DMS53 treated with DMSO at 0.1 percent for 48 hours (cell line): ENCODE data around the gene ZSCAN10.
"Not testable (repeated sequence)": the region's sequence is repeated elsewhere in the genome, so short reads cannot be mapped to it uniquely, and the experiment has no call there.

Source experiments
- DNase-seq: peaks from one replicate; lab custom pipeline; 2025; ENCODE audit not compliant: unreplicated experiment; lab: John Stamatoyannopoulos, UW

The ZSCAN10 gene

DNA sequence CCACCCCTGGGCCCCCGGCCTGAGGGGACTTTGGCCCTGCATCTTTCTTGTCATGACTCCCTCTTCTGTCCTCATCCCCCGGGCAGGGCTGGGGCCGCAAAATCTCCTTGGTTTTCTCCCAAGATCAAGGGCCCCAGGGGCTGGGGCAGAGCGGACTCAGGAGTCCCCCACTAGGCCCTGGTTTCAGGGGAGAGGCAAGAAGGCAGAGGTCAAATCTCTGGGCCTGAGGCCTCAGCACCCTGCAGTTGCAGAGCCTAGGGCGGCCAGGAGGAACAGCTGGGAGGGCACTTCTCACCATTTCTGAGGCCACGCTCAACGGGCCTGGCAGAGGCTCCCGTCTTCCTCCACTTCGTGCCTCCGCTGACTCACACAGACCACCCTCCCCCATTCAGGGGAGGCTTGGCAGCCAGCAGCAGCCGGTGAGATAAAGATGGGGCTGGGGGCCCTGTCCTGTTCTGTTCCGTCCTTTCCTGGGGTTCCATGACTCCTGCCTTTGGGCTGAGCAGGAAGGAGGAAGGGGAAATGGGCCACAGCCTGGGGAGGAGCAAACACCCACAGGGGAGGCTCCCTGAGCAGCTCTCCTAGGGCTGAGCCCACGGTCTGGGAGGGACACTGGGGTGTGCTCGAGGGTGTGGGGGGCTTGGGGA lies 12.4 kb downstream of the ZSCAN10 start:
- DNase-seq: no peak

DNA sequence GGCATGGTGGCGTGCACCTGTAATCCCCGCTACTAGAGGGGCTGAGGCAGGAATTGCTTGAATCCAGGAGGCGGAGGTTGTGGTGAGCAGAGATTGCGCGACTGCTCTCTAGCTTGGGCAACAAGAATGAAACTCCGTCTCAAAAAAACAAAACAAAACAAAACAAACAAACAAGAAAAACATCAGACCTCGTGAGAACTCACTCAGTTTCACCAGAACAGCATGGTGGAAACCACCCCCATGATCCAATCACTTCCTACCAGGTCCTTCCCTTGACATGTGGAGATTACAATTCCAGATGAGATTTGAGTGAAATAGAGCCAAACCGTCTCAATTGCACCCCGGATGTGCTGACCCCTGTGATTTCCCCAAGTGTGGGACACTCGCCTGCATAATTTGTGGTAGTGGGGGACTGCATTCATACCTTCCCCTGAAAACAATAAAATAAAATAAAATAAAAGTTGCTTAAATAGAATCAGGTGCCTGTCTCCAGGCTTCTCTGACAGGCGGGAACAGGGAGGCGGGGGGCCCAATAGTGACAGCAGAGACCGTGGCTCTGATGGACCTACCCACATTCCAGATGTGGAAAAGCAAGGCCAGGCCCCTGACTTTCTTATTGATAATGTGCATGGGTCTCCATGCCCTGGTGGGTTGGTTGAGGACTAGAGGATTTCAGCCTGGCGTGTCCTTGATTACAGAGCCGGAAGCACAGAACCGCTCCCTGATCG lies 13.1 kb downstream of the ZSCAN10 start:
- DNase-seq: no peak

DNA sequence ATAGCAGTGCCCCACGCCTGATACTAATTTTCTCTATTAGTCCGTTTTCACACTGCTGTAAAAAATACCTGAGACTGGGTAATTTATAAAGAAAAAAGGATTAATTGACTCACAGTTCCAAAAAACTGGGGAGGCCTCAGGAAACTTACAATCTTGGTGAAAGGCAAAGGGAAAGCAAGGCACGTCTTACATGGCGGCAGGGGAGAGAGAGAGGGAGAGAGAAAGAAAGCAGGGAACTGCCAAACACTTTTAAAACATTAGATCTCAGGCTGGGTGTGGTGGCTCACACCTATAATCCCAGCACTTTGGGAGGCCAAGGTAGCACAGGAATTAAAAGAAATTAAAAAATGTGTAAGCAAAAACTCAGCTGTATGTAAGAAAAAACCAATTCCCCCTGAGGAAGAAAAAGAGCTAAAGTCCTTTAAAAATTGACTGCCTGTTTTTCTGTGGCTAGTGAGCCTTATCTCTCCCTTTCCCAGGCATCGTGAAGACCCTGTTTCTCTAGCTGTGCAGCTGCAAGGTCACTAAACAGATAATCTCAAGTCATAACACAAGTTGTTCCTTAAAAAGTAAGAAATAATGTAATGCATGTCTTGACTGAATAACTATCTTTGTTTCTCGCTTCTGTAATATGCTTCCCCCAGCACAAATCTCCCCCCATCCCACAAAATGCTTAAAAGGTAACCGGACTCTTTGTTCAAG lies 14.0 kb downstream of the ZSCAN10 start:
- no peak for DNase-seq

DNA sequence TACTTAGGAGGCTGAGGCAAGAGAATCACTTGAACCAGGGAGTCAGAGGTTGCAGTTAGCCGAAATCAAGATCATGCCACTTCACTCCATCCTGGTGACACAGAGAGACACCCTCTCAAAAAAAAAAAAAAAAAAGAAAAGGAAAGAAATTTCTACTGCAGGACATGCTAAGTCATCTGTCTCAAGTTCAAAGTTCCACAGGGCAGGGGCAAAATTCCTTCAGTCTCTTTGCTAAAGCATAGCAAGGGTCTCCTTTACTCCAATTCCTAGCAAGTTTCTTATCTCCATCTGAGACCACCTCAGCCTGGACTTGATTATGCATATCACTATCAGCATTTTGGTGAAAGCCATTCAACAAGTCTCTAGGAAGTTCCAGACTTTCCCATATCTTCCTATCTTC lies 14.6 kb downstream of the ZSCAN10 start:
- no peak for DNase-seq

DNA sequence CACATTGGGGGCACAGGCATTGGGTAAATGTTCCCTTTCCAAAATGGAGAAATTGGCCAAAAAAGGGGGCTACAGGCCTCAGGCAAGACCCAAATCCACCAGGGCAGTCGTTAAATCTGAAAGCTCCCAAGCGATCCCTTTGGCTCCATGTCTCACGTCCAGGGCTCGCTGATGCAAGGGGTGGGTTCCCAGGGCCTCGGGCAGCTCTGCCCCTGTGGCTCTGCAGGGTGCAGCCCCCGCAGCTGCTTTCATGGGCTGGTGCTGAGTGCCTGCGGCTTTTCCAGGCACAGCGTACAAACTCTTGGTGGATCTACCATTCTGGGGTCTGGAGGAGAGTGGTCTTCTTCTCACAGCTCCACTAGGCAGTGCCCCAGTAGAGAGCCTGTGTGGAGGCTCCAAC lies 15.7 kb downstream of the ZSCAN10 start:
- DNase-seq: not testable (repeated sequence)

DNA sequence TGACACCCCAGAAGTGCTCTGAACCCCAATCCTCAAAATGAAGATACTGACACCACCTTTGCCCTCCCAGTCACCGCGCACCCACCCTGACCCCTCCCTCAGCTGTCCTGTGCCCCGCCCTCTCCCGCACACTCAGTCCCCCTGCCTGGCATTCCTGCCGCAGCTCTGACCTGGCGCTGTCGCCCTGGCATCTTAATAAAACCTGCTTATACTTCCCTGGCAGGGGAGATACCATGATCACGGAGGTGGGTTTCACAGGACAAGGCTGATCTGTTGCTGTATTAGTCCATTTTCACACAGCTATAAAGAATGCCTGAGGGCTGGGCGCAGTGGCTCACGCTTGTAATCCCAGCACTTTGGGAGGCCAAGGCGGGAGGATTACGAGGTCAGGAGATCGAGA lies 17.1 kb downstream of the ZSCAN10 start:
- not testable (repeated sequence) for DNase-seq

DNA sequence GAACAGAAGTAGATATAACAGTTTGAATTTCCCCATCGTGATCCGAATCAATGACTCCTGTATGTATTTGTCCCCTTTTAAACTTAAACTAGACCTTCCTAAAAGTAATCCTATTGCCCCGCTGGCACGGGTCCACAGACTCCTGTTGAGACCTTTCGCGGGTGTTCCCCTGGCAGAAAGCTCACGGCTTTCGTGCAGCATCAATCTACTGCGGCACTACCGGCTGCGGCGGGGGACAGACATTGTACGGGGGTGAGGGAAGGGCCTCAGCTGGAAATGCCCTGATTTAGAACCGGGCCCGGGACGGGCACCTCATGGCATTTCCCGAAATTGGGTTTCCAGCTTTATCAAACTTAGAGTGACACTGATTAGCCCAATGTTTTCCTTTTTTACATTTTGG lies 19.1 kb downstream of the ZSCAN10 start:
- DNase-seq: no peak

DNA sequence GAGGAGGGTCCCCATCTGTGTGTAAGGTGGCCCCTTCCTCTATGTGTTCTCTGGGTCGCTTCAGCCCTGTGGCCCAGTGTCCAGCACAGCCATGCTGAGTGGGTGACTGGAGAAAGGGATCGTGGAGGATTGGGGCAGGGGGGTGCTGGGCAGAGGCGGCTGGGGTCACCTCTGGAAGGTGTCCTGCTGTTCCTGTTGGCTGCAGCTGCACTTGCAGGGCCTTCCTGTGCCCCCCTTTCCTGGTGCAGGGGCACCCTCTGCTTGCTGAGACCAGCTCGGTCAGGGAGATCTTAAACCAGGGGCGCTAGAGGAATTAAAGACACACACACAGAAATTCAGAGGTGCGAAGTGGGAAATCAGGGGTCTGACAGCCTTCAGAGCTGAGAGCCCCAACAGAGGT lies 22.5 kb downstream of the ZSCAN10 start:
- DNase-seq: no peak

DNA sequence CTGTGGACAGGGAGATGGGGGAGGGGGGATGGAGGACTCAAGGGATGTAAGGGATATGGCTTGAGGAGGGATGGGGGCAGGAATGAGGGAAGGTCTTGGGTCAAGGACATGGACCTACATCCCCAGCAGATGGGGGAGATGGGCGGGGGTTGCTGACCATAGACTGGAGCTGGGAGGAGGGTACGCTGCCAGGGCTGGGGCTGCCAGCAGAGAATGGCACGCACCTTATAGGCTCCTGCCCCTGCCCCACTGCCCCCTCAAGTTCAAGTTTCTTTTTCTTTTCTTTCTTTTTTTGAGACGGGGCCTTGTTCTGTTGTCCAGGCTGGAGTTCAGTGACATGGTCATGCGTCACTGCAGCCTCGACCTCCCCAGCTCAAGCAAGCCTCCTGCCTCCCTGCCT lies 23.1 kb downstream of the ZSCAN10 start:
- not testable (repeated sequence) for DNase-seq

DNA sequence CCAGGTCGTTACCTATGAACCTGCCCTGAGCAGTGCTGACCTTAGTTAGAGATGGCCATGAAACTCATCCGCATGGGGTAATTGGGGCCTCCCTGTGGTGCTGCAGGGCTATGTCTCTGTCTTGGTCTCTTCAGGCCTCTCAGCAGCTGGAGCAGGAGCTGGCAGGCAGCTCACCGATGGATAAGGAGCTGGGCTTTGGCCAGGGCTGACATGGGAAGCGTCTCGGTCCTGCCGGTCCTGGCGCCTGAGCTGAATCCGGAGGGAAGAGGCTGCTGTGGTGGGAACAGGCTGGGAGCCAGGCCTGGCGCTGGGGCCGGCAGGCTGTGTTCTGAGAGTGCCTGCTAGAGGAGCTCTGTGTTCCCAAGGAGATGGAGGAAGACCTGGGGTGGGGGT lies 23.6 kb downstream of the ZSCAN10 start:
- no peak for DNase-seq

DNA sequence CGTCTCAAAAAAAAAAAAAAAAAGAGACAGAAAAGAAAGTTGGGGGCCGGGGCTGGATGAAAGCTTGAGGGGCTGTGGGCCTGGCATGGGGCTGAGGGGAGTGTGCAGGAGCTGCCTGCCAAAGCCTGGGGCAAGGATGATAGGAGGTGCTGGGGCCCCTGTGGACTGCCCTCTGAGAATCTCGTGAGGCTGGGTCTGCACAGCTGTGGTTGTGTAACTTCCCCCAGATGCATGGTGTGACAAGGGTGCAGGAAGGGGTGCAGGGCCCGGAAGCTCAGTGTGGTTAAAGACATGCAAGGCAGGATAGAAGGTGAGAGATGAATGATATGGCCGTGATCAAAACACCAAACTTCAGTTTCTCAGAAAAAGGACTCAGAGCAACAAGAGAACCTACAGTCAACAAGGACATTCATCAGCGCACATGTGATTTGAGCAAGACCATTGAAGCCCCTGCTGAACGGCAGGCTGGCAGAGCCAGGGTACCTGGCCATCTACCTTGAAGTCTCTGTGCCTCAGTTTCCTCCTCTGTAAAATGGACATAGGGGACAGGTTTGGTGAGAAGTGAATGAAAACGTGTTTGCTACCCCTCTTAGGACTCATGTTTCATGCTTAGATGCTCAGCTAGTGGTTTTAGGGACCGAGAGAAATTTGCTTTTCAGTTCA lies 24.1 kb downstream of the ZSCAN10 start:
- no peak for DNase-seq

DNA sequence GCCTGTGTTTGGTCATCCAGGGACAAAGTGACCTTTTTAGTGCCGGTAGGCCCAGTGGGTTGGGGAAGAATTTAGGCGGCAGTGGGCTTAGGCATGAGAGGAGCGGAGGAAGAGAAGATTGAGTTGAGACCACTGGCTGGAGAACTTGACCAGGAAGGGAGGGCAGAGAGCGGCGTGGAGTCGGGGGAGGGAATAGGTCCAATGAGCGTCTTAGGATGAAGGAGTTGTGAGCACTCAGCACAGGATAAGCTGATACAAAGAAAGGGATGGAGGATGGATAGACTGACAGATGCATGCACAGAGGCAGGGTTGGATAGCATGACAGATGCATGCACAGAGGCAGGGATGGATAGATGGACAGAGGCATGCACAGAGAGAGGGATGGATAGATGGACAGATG lies 25.6 kb downstream of the ZSCAN10 start:
- DNase-seq: no peak

DNA sequence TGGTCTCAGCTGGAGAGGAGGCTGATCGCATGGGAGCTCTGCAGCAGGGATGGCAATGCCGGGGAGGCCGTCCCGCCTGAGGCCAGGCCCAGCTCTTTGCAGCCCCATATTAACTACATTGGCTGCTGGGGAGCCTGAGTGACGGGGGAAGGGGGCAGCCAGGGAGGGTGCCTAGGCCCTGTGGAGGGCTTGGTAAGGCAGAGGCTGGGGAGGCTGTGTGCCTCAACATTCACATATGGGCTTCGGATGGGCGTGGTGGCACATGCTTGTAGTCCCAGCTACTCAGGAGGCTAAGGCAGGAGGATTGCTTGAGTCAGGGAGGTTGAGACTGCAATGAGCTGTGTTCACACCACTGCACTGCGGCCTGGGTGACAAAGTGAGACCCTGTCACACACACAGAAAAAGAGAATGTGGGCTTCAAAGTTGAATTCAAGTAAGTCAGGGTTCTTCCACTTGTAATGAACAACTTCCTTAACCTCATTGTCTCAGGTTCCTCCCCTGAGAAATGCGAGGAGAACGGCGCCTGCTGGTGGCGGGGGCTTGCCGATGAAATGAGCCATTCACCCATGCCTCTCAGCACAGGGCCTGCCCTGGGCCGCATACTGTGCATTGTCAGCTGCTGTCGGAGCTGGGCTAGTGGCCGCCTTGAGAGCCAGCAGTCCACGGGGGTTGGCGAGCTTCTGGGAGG lies 26.4 kb downstream of the ZSCAN10 start:
- not testable (repeated sequence) for DNase-seq

DNA sequence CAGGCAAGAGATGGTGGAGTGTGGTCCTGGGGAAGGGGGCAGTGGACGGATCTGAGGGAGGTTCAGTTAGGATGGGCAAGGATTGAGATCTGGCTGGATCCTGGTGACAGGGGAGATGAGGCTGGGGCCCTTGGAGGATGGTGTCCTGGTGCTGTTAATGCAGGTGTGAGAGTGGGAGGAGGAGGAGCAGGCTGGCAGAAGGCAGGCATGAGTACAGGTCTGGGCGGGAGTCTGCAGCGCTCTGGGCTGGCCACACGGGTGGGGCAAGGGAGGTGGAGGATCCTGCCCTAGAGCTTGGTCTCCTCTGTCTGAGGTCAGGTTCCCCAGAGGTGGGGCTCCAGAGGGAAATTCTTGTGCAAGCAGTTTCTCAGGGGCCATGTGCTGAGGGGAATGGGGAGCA lies 26.9 kb downstream of the ZSCAN10 start:
- DNase-seq: not testable (repeated sequence)

DNA sequence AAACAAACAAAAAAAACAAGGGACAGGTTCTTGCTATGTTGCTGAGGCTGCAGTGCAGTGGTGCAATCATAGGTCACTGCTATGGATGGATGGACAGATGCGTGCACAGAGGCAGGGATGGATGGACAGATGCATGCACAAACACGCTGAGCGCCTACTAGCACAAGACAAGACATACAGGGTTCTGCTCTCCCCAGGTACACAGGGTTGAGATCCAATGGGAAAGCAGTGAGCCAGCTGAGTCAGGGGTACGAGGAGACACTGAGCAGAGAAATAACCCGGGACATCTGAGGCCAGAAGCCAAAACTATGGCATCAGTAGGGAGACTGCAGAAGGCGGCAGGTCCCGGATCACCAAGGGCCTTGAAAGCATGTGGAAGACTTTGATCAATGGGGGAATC lies 27.4 kb downstream of the ZSCAN10 start:
- DNase-seq: no peak

DNA sequence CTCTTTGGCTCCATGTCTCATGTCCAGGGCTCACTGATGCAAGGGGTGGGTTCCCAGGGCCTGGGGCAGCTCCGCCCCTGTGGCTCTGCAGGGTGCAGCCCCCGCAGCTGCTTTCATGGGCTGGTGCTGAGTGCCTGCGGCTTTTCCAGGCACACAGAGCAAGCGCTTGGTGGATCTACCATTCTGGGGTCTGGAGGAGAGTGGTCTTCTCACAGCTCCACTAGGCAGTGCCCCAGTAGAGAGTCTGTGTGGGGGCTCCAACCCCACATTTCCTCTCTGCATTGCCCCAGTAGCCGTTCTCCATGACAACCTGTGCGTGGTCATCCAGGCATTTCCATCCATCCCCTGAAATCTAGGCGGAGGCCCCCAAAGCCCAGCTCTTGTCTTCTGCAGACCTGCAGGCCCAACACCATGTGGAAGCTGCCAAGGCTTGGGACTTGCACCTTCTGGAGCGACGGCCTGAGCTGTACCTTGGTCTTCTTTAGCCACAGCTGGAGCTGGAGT lies 28.4 kb downstream of the ZSCAN10 start:
- no peak for DNase-seq

DNA sequence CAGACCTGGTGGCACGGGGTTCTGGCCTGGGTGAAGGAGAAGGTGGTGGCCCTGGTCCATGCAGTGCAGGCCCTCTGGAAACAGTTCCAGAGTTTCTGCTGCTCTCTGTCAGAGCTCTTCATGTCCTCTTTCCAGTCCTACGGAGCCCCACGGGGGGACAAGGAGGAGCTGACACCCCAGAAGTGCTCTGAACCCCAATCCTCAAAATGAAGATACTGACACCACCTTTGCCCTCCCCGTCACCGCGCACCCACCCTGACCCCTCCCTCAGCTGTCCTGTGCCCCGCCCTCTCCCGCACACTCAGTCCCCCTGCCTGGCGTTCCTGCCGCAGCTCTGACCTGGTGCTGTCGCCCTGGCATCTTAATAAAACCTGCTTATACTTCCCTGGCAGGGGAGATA lies 29.9 kb downstream of the ZSCAN10 start:
- DNase-seq: not testable (repeated sequence)

DNA sequence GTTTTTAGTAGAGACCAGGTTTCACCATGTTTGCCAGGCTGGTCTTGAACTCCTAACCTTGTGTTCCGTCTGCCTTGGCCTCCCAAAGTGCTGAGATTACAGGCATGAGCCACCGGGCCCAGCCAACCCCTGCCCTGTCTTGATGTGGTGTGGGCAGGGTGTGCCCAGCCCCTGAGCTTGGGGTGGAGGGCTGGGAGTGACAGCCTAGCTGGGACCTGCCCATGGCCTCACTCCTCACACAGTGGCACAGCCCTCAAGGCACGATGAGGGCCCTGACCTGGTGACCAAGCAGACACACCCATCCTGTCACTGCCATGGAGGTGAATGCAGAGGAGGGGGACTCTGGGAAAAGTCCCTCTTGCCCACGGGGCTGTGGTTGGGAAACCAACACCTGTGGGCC lies 30.6 kb downstream of the ZSCAN10 start:
- DNase-seq: no peak

DNA sequence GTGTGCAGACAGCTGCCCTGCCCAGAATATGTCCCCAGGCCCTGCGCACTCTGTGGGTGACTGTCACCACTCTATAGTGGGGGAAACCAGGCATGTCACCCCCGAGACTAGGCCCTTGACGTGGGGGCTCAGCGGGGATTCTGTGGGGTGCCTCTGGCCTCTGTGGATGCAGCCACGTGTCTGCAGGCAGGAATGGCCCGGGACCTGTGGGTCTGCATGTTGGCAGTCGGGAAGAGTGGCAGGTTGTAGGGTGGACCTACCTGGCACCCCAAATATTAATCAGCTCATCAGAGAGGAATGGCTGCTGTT lies 32.7 kb downstream of the ZSCAN10 start:
- no peak for DNase-seq

DNA sequence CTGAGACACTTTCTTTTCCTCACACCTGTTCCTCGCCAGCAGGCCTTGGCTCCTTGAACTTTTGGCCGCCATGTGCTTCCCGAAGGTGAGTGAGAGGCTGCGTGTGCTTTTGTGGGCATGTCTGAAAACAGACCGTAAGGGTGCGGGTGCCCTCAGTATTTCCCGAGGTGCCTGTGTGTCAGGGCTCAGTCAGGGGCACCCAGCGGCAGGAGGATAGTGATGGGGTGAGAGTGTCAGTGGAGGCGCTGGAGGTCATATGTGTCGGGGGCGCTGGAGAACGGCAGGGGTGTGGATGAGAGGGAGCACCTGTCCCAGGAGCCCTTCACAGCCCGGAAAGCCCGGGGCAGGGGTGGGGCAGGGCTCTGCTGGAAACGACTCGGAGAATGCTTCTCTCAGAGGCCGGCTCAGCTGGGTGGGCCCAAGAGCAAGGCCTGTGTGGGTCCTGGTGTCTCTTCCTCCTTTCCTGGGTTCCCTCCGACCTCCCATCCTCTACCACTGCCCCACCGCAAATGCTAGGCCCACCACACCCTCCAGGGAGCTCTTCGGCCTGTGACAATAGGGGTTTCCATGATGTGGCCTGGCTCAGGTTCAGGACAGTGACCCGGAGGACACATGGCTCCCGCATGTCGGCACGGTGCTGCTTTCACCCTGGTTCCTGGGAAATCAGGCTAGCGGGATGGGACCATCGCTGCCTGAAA lies 33.2 kb downstream of the ZSCAN10 start:
- DNase-seq: no peak
